Type B pancreatic cell (in vitro differentiated cells): ENCODE measurements around the gene ADCY7. TPM values are rescaled to one million over a fixed set of nuclear protein-coding genes. Genes with fewer than 3 reads are reported as not detected.

Experiments
- DNase-seq: peaks from one replicate; pipeline ENCODE4 v3.0.0; 2021; ENCODE audit warnings: mixed read lengths; ENCODE audit not compliant: unreplicated experiment; ENCODE audit errors: extremely low spot score
- H3K27ac Mint-ChIP-seq: 2 replicates; pipeline ENCODE4 v1.8.0; 2021; ENCODE audit warnings: mild to moderate bottlenecking, mixed read lengths
- H3K27me3 Mint-ChIP-seq: 2 replicates; pipeline ENCODE4 v1.8.0; 2021; ENCODE audit warnings: mixed read lengths
- H3K36me3 Mint-ChIP-seq: 2 replicates; pipeline ENCODE4 v1.8.0; 2021; ENCODE audit warnings: mixed read lengths
- H3K4me1 Mint-ChIP-seq: one replicate; pipeline ENCODE4 v1.8.0; 2021; ENCODE audit warnings: mixed read lengths; ENCODE audit not compliant: unreplicated experiment
- H3K4me3 Mint-ChIP-seq: 2 replicates; pipeline ENCODE4 v1.8.0; 2021; ENCODE audit warnings: mild to moderate bottlenecking, mixed read lengths
- H3K9me3 Mint-ChIP-seq: 2 replicates; pipeline ENCODE4 v1.8.0; 2021; ENCODE audit warnings: mixed read lengths
- total RNA-seq: library from RNA; stranded (reverse); gene quantifications from 2 replicates; pipeline ENCODE4 v1.2.1, GENCODE V29; 2021; ENCODE audit warnings: low replicate concordance
- TF ChIP-seq, protein P1 (sequence below): fragments of 200-600 bp; sonication (generic); conservative IDR thresholded peaks from 2 replicates; pipeline ENCODE4 v1.5.0; 2021; ENCODE audit warnings: antibody characterized with exemption, mild to moderate bottlenecking

The ADCY7 gene
- total RNA-seq, 1 donor from 2014 or later = 16.8 TPM

GRCh38 chr16:50326835-50327465 lies 60.6 kb downstream of the ADCY7 start:
- H3K4me1 Mint-ChIP-seq = peaks cover 17% of the 10 kb centered on the region
- peaks cover 30% of the 10 kb centered on the region for H3K36me3 Mint-ChIP-seq
- no peaks in the 10 kb centered on the region for H3K27me3 Mint-ChIP-seq
- DNase-seq = no peak
- H3K27ac Mint-ChIP-seq = no peak overlapping the region
- H3K9me3 Mint-ChIP-seq = no peaks in the 10 kb centered on the region
- TF ChIP-seq, protein P1, sequence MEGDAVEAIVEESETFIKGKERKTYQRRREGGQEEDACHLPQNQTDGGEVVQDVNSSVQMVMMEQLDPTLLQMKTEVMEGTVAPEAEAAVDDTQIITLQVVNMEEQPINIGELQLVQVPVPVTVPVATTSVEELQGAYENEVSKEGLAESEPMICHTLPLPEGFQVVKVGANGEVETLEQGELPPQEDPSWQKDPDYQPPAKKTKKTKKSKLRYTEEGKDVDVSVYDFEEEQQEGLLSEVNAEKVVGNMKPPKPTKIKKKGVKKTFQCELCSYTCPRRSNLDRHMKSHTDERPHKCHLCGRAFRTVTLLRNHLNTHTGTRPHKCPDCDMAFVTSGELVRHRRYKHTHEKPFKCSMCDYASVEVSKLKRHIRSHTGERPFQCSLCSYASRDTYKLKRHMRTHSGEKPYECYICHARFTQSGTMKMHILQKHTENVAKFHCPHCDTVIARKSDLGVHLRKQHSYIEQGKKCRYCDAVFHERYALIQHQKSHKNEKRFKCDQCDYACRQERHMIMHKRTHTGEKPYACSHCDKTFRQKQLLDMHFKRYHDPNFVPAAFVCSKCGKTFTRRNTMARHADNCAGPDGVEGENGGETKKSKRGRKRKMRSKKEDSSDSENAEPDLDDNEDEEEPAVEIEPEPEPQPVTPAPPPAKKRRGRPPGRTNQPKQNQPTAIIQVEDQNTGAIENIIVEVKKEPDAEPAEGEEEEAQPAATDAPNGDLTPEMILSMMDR = peak; percentile 69
- no peak overlapping the region for H3K4me3 Mint-ChIP-seq

GRCh38 chr16:50329446-50330189 lies 63.3 kb downstream of the ADCY7 start:
- Mint-ChIP-seq H3K36me3 (peaks cover 35% of the 10 kb centered on the region), H3K4me3 (no peak overlapping the region), H3K27me3 (no peaks in the 10 kb centered on the region), H3K9me3 (no peaks in the 10 kb centered on the region), H3K4me1 (peaks cover 1% of the 10 kb centered on the region), H3K27ac (peak overlapping the region; percentile 27)
- no peak for DNase-seq
- TF ChIP-seq, protein P1 = no peak

DNA sequence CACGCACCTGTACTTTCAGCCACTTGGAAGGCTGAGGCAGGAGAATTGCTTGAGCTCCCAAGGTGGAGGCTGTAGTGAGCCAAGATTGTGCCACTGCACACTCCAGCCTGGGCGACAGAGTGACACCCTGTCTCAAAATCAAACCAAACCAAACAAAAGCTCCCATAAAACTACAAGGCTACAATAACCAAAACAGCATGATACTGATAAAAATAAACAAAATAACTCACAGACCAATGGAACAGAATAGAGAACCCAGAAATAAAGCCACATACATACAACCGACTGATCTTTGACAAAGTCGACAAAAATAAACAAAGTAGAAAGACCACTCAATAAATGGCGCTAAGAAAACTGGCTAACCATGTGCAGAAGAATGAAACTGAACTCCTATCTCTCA lies 65.2 kb downstream of the ADCY7 start:
- TF ChIP-seq, protein P1 = no peak
- peaks cover 35% of the 10 kb centered on the region for H3K36me3 Mint-ChIP-seq
- H3K27me3 Mint-ChIP-seq = no peaks in the 10 kb centered on the region
- H3K9me3 Mint-ChIP-seq = no peaks in the 10 kb centered on the region
- no peak overlapping the region for H3K27ac Mint-ChIP-seq
- H3K4me1 Mint-ChIP-seq = no peaks in the 10 kb centered on the region
- DNase-seq = no peak
- H3K4me3 Mint-ChIP-seq = no peak overlapping the region

DNA sequence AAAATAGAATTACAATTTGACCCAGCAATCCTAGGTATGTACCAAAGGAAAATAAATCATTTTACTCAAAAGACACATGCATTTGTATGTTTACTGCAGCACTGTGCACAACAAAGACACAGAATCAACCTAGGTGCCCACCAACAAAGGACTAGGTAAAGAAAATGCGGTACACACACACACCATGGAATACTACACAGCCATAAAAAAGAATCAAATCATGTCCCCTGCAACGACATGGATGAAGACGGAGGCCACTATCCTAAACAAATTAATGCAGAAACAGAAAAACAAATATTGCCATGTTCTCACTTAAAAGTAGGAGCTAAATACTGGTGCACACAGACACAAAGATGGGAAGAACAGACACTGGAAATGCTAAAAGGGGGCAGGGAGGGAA lies 66.2 kb downstream of the ADCY7 start:
- H3K27me3 Mint-ChIP-seq = no peaks in the 10 kb centered on the region
- H3K4me1 Mint-ChIP-seq = no peaks in the 10 kb centered on the region
- peaks cover 37% of the 10 kb centered on the region for H3K36me3 Mint-ChIP-seq
- no peak for DNase-seq
- no peak overlapping the region for H3K27ac Mint-ChIP-seq
- TF ChIP-seq, protein P1 = no peak
- no peaks in the 10 kb centered on the region for H3K9me3 Mint-ChIP-seq
- no peak overlapping the region for H3K4me3 Mint-ChIP-seq

GRCh38 chr16:50334106-50334975 lies 68.0 kb downstream of the ADCY7 start:
- no peaks in the 10 kb centered on the region for H3K27me3 Mint-ChIP-seq
- no peak overlapping the region for H3K27ac Mint-ChIP-seq
- TF ChIP-seq, protein P1 = no peak
- peaks cover 46% of the 10 kb centered on the region for H3K36me3 Mint-ChIP-seq
- H3K4me3 Mint-ChIP-seq = no peak overlapping the region
- DNase-seq = no peak
- H3K4me1 Mint-ChIP-seq = no peaks in the 10 kb centered on the region
- H3K9me3 Mint-ChIP-seq = no peaks in the 10 kb centered on the region
